Effector memory CD4-positive, alpha-beta T cell (primary cell): ENCODE data around the gene NFIA.

Experiments used
- DNase-seq, 3 donors: peaks; one replicate each; pipeline ENCODE4 v3.0.0-alpha.2; 2020
- H3K27ac ChIP-seq: 2 replicates; pipeline ENCODE4 v1.7.0; 2013; ENCODE audit warnings: mild to moderate bottlenecking, low read length, moderate library complexity; ENCODE audit not compliant: insufficient read depth, poor library complexity, severe bottlenecking
- H3K27me3 ChIP-seq: replicated peaks from 2 replicates; pipeline ENCODE4 v1.7.0; 2013; ENCODE audit warnings: mild to moderate bottlenecking, low read length; ENCODE audit not compliant: insufficient read depth, control insufficient read depth, poor library complexity, severe bottlenecking
- H3K36me3 ChIP-seq: 2 replicates; pipeline ENCODE4 v1.7.0; 2013; ENCODE audit warnings: mild to moderate bottlenecking, low read length, moderate library complexity; ENCODE audit not compliant: control insufficient read depth, insufficient read depth
- H3K4me1 ChIP-seq: 2 replicates; pipeline ENCODE4 v1.7.0; 2013; ENCODE audit warnings: low read length, mild to moderate bottlenecking; ENCODE audit not compliant: control insufficient read depth, insufficient read depth, poor library complexity, severe bottlenecking
- H3K4me3 ChIP-seq: 2 replicates; pipeline ENCODE4 v1.7.0; 2013; ENCODE audit warnings: low read length, low read depth, mild to moderate bottlenecking; ENCODE audit not compliant: insufficient read depth, poor library complexity, severe bottlenecking
- H3K9me3 ChIP-seq: 2 replicates; pipeline ENCODE4 v1.7.0; 2013; ENCODE audit warnings: mild to moderate bottlenecking, low read length, moderate library complexity; ENCODE audit not compliant: control insufficient read depth

Gene NFIA

GRCh38 chr1:61481315-61481715 is 399.0 kb downstream of the NFIA start:
- Histone ChIP-seq H3K27ac (no peak overlapping the region), H3K9me3 (no peaks in the 10 kb centered on the region), H3K4me1 (no peaks in the 10 kb centered on the region), H3K27me3 (no peaks in the 10 kb centered on the region), H3K4me3 (no peak overlapping the region), H3K36me3 (no peaks in the 10 kb centered on the region)
- DNase-seq = no peak

DNA sequence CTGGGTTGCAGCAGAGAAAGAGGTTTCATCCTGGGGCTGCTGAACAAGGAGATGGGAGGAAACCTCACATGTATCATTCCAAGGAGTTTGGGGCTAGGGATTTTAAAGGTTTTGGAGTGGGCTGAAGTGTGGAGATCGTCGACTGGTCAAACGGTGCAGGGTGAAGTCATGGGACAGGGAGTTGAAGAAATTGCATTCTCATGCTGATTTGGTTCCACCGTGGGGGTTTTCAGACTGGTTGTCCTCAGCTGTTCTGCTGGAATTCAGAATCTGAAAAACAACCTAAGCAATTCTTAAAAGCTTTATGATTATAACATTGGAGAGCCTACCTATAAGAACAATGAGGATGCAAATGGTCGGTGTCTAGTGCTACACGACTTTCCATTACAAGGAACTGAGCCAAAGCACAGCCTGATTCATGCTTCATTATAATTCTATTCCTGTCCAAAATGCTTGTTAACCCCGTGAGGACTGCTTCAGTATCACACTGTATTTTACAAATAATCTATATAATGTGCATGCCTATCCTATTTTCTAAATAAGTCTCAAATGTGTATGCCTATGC is 399.9 kb downstream of the NFIA start:
- Histone ChIP-seq H3K9me3 (no peaks in the 10 kb centered on the region), H3K36me3 (no peaks in the 10 kb centered on the region), H3K27me3 (no peaks in the 10 kb centered on the region), H3K4me1 (no peaks in the 10 kb centered on the region), H3K27ac (no peak overlapping the region), H3K4me3 (no peak overlapping the region)
- no peak for DNase-seq

- no peak overlapping the region for H3K27ac ChIP-seq
- no peaks in the 10 kb centered on the region for H3K9me3 ChIP-seq
- H3K4me3 ChIP-seq = no peak overlapping the region
- no peaks in the 10 kb centered on the region for H3K4me1 ChIP-seq
- DNase-seq = no peak
- H3K36me3 ChIP-seq = no peaks in the 10 kb centered on the region
- H3K27me3 ChIP-seq = no peaks in the 10 kb centered on the region
Observed at GRCh38 chr1:61486783-61487536, 404.6 kb downstream of the NFIA start.

DNA sequence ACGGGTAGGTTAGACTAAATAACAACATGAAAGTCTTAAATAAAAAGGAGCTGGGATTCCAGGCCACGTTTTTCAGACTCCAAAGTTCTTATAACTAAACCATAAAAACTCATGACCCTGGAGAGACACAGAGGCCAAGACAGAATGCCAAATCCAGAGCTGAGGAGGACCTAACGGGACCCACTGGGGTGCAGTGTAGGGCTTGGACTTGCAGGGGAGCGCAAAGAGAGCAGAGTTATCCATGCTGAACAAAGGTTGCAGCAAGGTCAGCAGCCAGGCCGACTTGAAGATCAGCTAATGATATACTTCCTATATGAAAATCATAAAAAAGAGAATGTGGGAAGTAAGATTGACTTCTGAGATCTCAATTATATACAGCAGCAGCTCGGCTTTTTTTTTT is 405.4 kb downstream of the NFIA start:
- Histone ChIP-seq H3K4me1 (no peaks in the 10 kb centered on the region), H3K27me3 (no peaks in the 10 kb centered on the region), H3K4me3 (no peak overlapping the region), H3K36me3 (no peaks in the 10 kb centered on the region), H3K9me3 (no peaks in the 10 kb centered on the region), H3K27ac (no peak overlapping the region)
- DNase-seq = no peak

DNA sequence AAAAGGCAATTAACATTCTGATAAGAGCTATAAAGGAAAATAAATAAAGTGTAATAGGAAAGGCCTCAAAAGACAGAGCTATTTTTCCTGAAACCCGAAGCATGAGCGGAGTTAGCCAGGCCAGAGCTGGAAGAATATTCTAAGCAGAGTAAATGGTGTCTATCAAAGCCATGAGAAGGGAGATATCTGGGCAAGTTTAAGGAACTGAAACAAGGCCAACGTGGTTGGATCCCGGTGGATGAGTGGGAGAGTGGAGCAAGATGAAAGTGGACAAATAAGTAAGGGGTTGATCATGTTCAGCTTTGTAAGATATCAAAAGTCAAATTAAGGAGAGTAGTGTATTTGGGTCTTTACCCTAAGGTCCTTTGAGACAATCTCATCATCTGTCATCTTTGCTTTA is 408.6 kb downstream of the NFIA start:
- Histone ChIP-seq H3K9me3 (no peaks in the 10 kb centered on the region), H3K36me3 (no peaks in the 10 kb centered on the region), H3K27ac (no peak overlapping the region), H3K4me1 (no peaks in the 10 kb centered on the region), H3K4me3 (no peak overlapping the region), H3K27me3 (no peaks in the 10 kb centered on the region)
- DNase-seq = no peak

GRCh38 chr1:61491497-61491896 is 409.1 kb downstream of the NFIA start:
- Histone ChIP-seq H3K36me3 (no peaks in the 10 kb centered on the region), H3K4me3 (no peak overlapping the region), H3K9me3 (no peaks in the 10 kb centered on the region), H3K4me1 (no peaks in the 10 kb centered on the region), H3K27ac (no peak overlapping the region), H3K27me3 (no peaks in the 10 kb centered on the region)
- DNase-seq = no peak

DNA sequence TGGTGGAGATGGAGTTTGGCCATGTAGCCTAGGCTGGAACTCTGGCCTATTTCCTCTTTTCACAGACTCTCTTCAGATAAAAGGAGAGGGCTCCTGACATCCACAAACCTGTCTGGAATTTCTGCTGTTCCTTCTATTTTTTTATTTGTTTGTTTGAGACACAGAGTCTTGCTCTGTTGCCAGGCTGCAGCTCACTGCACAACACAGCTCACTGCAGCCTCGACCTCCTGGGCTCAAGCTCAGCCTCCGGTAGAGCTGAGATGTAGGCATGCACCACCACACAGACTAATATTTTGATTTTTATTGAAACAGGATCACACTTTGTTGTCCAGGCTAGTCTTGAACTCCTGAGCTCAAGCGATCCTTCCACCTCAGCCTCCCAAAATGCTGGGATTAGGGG is 411.6 kb downstream of the NFIA start:
- DNase-seq = no peak
- Histone ChIP-seq H3K27me3 (no peaks in the 10 kb centered on the region), H3K27ac (no peak overlapping the region), H3K36me3 (no peaks in the 10 kb centered on the region), H3K4me3 (no peak overlapping the region), H3K4me1 (no peaks in the 10 kb centered on the region), H3K9me3 (no peaks in the 10 kb centered on the region)

GRCh38 chr1:61496501-61496900 is 414.1 kb downstream of the NFIA start:
- H3K27me3 ChIP-seq = no peaks in the 10 kb centered on the region
- H3K4me1 ChIP-seq = no peaks in the 10 kb centered on the region
- DNase-seq = no peak
- no peak overlapping the region for H3K4me3 ChIP-seq
- H3K36me3 ChIP-seq = no peaks in the 10 kb centered on the region
- H3K27ac ChIP-seq = no peak overlapping the region
- H3K9me3 ChIP-seq = no peaks in the 10 kb centered on the region

- H3K27ac ChIP-seq = no peak overlapping the region
- no peaks in the 10 kb centered on the region for H3K36me3 ChIP-seq
- H3K9me3 ChIP-seq = no peaks in the 10 kb centered on the region
- H3K4me3 ChIP-seq = no peak overlapping the region
- no peaks in the 10 kb centered on the region for H3K27me3 ChIP-seq
- H3K4me1 ChIP-seq = no peaks in the 10 kb centered on the region
- no peak for DNase-seq
Observed at GRCh38 chr1:61497013-61497412, 414.7 kb downstream of the NFIA start.

DNA sequence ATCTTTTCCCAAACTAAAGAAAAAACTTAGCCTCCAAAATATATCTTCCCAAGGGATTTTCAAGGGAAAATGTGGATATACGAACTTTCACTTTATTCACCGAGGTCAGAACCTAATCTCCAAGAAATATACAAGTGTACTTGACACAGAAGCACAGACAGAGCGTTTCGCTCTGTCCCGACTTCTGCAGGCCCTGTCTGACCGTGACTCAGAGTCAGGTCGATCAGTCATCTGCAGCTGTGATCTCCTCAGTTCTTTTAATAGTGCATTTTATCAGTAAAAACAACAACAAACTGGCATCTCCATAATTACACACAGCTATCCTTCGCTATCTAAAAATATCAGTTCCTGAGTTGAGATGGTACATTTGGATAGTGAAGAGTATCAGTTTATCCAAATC is 416.0 kb downstream of the NFIA start:
- H3K9me3 ChIP-seq = no peaks in the 10 kb centered on the region
- no peak overlapping the region for H3K27ac ChIP-seq
- no peaks in the 10 kb centered on the region for H3K27me3 ChIP-seq
- no peaks in the 10 kb centered on the region for H3K36me3 ChIP-seq
- no peaks in the 10 kb centered on the region for H3K4me1 ChIP-seq
- DNase-seq = no peak
- no peak overlapping the region for H3K4me3 ChIP-seq
